GM12872 (cell line): ENCODE results near the gene KDM3B.

Experiments
- CTCF ChIP-seq: IDR thresholded peaks from 3 replicates; pipeline ENCODE4 v1.5.1; 2011; ENCODE audit warnings: low read depth, mild to moderate bottlenecking, low read length, moderate library complexity; ENCODE audit not compliant: insufficient read depth

Gene KDM3B

DNA sequence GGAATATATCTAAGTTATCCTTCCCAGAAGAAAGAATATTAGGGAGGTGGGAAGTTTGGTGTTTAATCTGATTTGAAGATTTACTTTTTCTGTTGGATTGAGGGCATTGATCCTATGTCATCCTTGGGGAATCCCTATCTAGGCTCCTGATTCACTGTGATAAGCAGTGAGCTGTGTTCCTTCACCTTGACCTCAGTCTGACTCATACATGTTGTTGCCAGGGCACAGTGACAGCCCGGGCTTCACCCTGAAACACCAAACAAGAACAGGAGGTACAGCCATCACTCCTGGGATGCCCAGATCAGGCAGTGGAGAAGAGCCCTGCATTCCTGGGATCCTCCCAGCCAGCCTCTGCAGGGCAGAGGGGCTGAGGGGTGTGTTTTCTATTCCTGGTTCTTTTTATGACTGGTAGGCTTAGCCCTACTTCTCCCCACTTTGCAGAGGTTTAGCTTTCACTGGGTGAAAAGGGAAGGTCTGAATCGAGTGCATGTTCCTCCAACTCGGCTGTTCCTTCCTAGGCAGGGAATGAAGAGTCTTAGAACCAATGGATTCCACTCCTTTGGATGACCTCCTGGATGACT lies 17.5 kb upstream of the KDM3B start:
- TF ChIP-seq CTCF, result no peak

GRCh38 chr5:138336952-138337684 lies 15.4 kb upstream of the KDM3B start:
- no peak for TF ChIP-seq CTCF

GRCh38 chr5:138337685-138338410 lies 14.6 kb upstream of the KDM3B start, which contains the start of gene FAM53C:
FAM53C (plus strand) TSS chr5:138338266; CDS start chr5:138341336, 3,070 bp downstream.
- TF ChIP-seq CTCF, result no peak

- TF ChIP-seq CTCF, result no peak
These were observed 13.9 kb upstream of the KDM3B start for GRCh38 chr5:138338411-138339090.

DNA sequence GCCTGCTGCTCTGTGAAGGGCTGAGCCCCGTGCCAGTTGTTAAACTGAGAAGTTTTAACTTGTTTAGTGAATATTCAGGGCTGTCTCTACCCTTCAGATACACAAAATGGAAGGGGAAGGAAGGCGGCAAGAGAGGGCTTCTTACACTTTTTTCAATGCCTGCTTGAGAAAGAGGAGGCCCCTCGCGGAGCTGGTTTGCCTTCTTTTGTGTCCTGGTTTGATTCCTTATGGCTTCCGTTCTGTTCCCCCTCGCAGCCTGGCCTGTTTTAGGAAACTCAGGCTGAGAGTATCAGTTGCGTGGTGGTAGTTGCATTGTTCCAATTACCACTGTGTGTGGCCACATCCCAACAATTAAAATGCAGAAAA lies 13.4 kb upstream of the KDM3B start:
- TF ChIP-seq CTCF, result no peak

- no peak for TF ChIP-seq CTCF
These were observed 13.0 kb upstream of the KDM3B start for GRCh38 chr5:138339464-138339863.

- TF ChIP-seq CTCF, result no peak
These were observed 12.5 kb upstream of the KDM3B start for GRCh38 chr5:138340008-138340407.
